Naive thymus-derived CD4-positive, alpha-beta T cell (primary cell): ENCODE measurements around the gene CNTN1. TPM values are rescaled to one million over a fixed set of nuclear protein-coding genes. Genes with fewer than 3 reads are reported as not detected.
A peak's percentile ranks its signal among the peaks of the same experiment; 100 is the strongest.

Source experiments
- ATAC-seq: fragments of 150-1000 bp; cut with Tn5 transposase; 2 replicates; pipeline ENCODE4 v1.10.0; 2021; ENCODE audit warnings: mild to moderate bottlenecking, moderate library complexity
- CTCF ChIA-PET: fragments of 350-600 bp; sonication (Branson Sonifier 250); formaldehyde crosslinking; loops from one replicate; lab custom pipeline; 2021; ENCODE audit warnings: antibody characterized with exemption; lab: Charles Lee
- POLR2A ChIA-PET: fragments of 350-600 bp; sonication (Branson Sonifier 250); formaldehyde crosslinking; loops from one replicate; lab custom pipeline; 2021; ENCODE audit warnings: antibody characterized with exemption, inconsistent platforms; lab: Charles Lee
- DNase-seq, 9 donors: peaks; one replicate each; pipeline versions ENCODE4 v3.0.0 to v3.0.0-alpha.2; 2020 to 2022; ENCODE audit warnings: mixed read lengths in 1 of 9
- H3K27ac ChIP-seq: one replicate; pipeline ENCODE4 v1.7.0; 2013; ENCODE audit warnings: mild to moderate bottlenecking, low read depth, low read length, moderate library complexity
- H3K27me3 ChIP-seq, 2 donors: one replicate each; pipeline ENCODE4 v1.7.0; 2013; ENCODE audit warnings: low read length in 2 of 2, mild to moderate bottlenecking in 2 of 2, moderate library complexity in 2 of 2; ENCODE audit not compliant: control insufficient read depth in 2 of 2, insufficient read depth in 2 of 2
- H3K36me3 ChIP-seq, 3 experiments: 1 replicate in 2 of 3; 2 replicates in 1 of 3; pipeline ENCODE4 v1.7.0; 2013; ENCODE audit warnings: low read length in 3 of 3, mild to moderate bottlenecking in 3 of 3, moderate library complexity in 1 of 3; ENCODE audit not compliant: insufficient read depth in 3 of 3, control insufficient read depth in 2 of 3
- H3K4me1 ChIP-seq, 2 donors: one replicate each; pipeline ENCODE4 v1.7.0; 2013; ENCODE audit warnings: low read length in 2 of 2, mild to moderate bottlenecking in 2 of 2, moderate library complexity in 1 of 2; ENCODE audit not compliant: control insufficient read depth in 2 of 2, insufficient read depth in 2 of 2
- H3K4me3 ChIP-seq: 2 replicates; pipeline ENCODE4 v1.7.0; 2013; ENCODE audit warnings: mild to moderate bottlenecking, low read length
- H3K9me3 ChIP-seq, 3 experiments: 1 replicate in 2 of 3; 2 replicates in 1 of 3; pipeline ENCODE4 v1.7.0; 2013; ENCODE audit warnings: low read length in 3 of 3; ENCODE audit not compliant: control insufficient read depth in 2 of 3
- H3K27ac Mint-ChIP-seq, 9 donors: one replicate each; pipeline ENCODE4 v1.8.0; 2020 to 2022; ENCODE audit warnings: mixed read lengths in 9 of 9, mild to moderate bottlenecking in 8 of 9, moderate library complexity in 5 of 9, inconsistent platforms in 2 of 9
- H3K27me3 Mint-ChIP-seq, 5 donors: one replicate each; pipeline ENCODE4 v1.8.0; 2021 to 2022; ENCODE audit warnings: mixed read lengths in 5 of 5, mild to moderate bottlenecking in 1 of 5
- H3K36me3 Mint-ChIP-seq, 5 donors: one replicate each; pipeline ENCODE4 v1.8.0; 2020 to 2022; ENCODE audit warnings: mixed read lengths in 5 of 5, mild to moderate bottlenecking in 3 of 5, inconsistent platforms in 1 of 5
- H3K4me1 Mint-ChIP-seq, 7 donors: one replicate each; pipeline ENCODE4 v1.8.0; 2020 to 2022; ENCODE audit warnings: mixed read lengths in 7 of 7, mild to moderate bottlenecking in 3 of 7, inconsistent platforms in 1 of 7
- H3K4me3 Mint-ChIP-seq, 10 donors: one replicate each; pipeline ENCODE4 v1.8.0; 2020 to 2022; ENCODE audit warnings: mild to moderate bottlenecking in 10 of 10, mixed read lengths in 10 of 10, moderate library complexity in 6 of 10, inconsistent platforms in 2 of 10
- H3K9me3 Mint-ChIP-seq, 11 donors: one replicate each; pipeline ENCODE4 v1.8.0; 2020 to 2022; ENCODE audit warnings: mixed read lengths in 11 of 11, mild to moderate bottlenecking in 4 of 11, inconsistent platforms in 1 of 11, moderate library complexity in 1 of 11
- intact Hi-C, 2 donors: fragments of 100-400 bp; cut with micrococcal nuclease; formaldehyde crosslinking; loops; one replicate each; pipeline ENCODE4 v1.15.1; 2023
- polyA plus RNA-seq, 2 donors: library from polyadenylated mRNA; unstranded; fragments of 300-500 nt; fragmentation: Illumina TruSeq; gene quantifications; one replicate each; pipeline ENCODE4 v1.2.3, GENCODE V29; 2021
- total RNA-seq, 6 experiments: library from RNA in 5 of 6; stranded (reverse) in 5 of 6; gene quantifications; 1 replicate in 5 of 6; 2 replicates in 1 of 6; pipeline ENCODE4 v1.2.3 and lab custom pipeline; 2021 to 2026

Gene CNTN1
- not detected for total RNA-seq
- polyA plus RNA-seq: not detected
- total RNA-seq (lab: John Stamatoyannopoulos, UW): 6.9 reads per million, percentile 29 among the genes with 10 or more reads in this experiment

- H3K27ac ChIP-seq: no peak within 1 kb of the TSS
- H3K4me3 ChIP-seq: no peak within 1 kb of the TSS
- peaks cover 26 to 41% (median 35%) of the 10 kb centered on the region in 5 donors for H3K27me3 Mint-ChIP-seq
- H3K4me1 ChIP-seq: no peaks in the 10 kb centered on the region
- no peak within 1 kb of the TSS for H3K4me3 Mint-ChIP-seq
- CTCF ChIA-PET: no interaction called here
- H3K27me3 ChIP-seq: no peaks in the 10 kb centered on the region
- H3K36me3 ChIP-seq: no peaks in the 10 kb centered on the region
- POLR2A ChIA-PET: no interaction called here
- no peak for ATAC-seq
- H3K4me1 Mint-ChIP-seq: no peaks in the 10 kb centered on the region
- H3K9me3 ChIP-seq: no peaks in the 10 kb centered on the region
- no peak within 1 kb of the TSS for H3K27ac Mint-ChIP-seq
- H3K9me3 Mint-ChIP-seq: peaks cover 0 to 6% (median 0%) of the 10 kb centered on the region in 11 donors
- H3K36me3 Mint-ChIP-seq: no peaks in the 10 kb centered on the region
- DNase-seq: no peak
- intact Hi-C loops: no loop called here
These were observed at the start of gene CNTN1 for GRCh38 chr12:40691913-40692764. TSS of gene CNTN1 (plus strand) at chr12:40692439.

- Mint-ChIP-seq H3K4me3 (no peak overlapping the region), H3K27ac (no peak overlapping the region), H3K36me3 (no peaks in the 10 kb centered on the region), H3K27me3 (no peaks in the 10 kb centered on the region), H3K4me1 (no peaks in the 10 kb centered on the region), H3K9me3 (peaks cover 0 to 28% (median 12%) of the 10 kb centered on the region in 11 donors)
- CTCF ChIA-PET: no interaction called here
- no peak overlapping the region for H3K4me3 ChIP-seq
- intact Hi-C loops: no loop called here
- ATAC-seq (no peak), DNase-seq (no peak)
- no peaks in the 10 kb centered on the region for H3K27me3 ChIP-seq
- H3K36me3 ChIP-seq: no peaks in the 10 kb centered on the region
- H3K9me3 ChIP-seq: no peaks in the 10 kb centered on the region
- H3K27ac ChIP-seq: no peak overlapping the region
- H3K4me1 ChIP-seq: no peaks in the 10 kb centered on the region
- POLR2A ChIA-PET: no interaction called here
These were observed 48.7 kb upstream of the CNTN1 start for GRCh38 chr12:40643506-40643905.

- no peaks in the 10 kb centered on the region for H3K27me3 ChIP-seq
- DNase-seq: no peak
- no peak for ATAC-seq
- Mint-ChIP-seq H3K36me3 (no peaks in the 10 kb centered on the region), H3K9me3 (peaks cover 0 to 26% (median 12%) of the 10 kb centered on the region in 11 donors), H3K4me1 (no peaks in the 10 kb centered on the region), H3K4me3 (no peak overlapping the region), H3K27ac (no peak overlapping the region), H3K27me3 (no peaks in the 10 kb centered on the region)
- no peaks in the 10 kb centered on the region for H3K9me3 ChIP-seq
- ChIA-PET POLR2A (no interaction called here), CTCF (no interaction called here)
- H3K27ac ChIP-seq: no peak overlapping the region
- intact Hi-C loops: no loop called here
- H3K4me1 ChIP-seq: no peaks in the 10 kb centered on the region
- H3K4me3 ChIP-seq: no peak overlapping the region
- H3K36me3 ChIP-seq: no peaks in the 10 kb centered on the region
These were observed 48.3 kb upstream of the CNTN1 start for GRCh38 chr12:40643976-40644375.

DNA sequence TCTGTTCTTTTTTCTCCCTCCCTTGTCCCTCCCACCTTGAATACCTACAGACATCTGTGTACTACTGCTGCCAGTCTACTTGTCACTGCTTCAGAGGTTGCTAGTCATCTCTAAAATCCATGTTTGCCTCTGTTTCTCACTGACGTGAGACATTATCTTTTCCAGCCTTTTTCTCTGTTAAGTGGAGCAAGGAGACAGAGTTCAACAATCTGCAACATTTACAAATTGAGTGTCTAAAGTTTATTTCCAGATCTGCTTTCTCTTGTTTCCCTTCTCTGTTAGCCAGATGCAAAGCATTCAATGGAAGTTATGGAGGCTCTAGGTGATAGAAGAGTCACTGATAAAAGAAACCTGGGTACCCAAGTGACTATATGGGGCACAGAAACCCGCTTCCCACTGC, 47.5 kb upstream of the CNTN1 start:
- Histone ChIP-seq H3K4me3 (no peak overlapping the region), H3K4me1 (no peaks in the 10 kb centered on the region), H3K9me3 (no peaks in the 10 kb centered on the region), H3K27me3 (no peaks in the 10 kb centered on the region), H3K36me3 (no peaks in the 10 kb centered on the region), H3K27ac (no peak overlapping the region)
- no peak for DNase-seq
- Mint-ChIP-seq H3K27ac (no peak overlapping the region), H3K4me3 (no peak overlapping the region), H3K27me3 (no peaks in the 10 kb centered on the region), H3K9me3 (peaks cover 0 to 20% (median 12%) of the 10 kb centered on the region in 11 donors), H3K4me1 (no peaks in the 10 kb centered on the region), H3K36me3 (no peaks in the 10 kb centered on the region)
- ChIA-PET CTCF (no interaction called here), POLR2A (no interaction called here)
- intact Hi-C loops: no loop called here
- no peak for ATAC-seq

DNA sequence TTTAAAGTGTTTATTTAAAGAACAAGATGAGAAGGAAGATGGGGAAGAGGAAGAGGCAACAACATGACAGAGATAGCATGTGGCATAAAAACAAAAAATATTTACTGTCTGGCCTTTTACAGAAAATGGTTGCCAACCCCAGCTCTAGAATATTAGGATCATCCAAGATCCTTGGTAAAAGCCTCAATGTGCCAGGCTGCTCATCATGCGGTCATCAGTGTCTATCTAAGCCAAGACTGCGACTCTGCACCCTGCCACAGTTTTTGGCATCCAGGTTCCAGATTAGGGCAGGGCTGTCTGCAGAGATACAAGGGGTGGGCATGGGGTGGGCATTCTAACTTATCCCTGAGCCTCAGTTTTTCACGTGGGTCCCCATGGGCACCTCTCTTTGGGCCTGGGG, 46.9 kb upstream of the CNTN1 start:
- CTCF ChIA-PET: no interaction called here
- peaks cover 0 to 16% (median 9%) of the 10 kb centered on the region in 11 donors for H3K9me3 Mint-ChIP-seq

DNA sequence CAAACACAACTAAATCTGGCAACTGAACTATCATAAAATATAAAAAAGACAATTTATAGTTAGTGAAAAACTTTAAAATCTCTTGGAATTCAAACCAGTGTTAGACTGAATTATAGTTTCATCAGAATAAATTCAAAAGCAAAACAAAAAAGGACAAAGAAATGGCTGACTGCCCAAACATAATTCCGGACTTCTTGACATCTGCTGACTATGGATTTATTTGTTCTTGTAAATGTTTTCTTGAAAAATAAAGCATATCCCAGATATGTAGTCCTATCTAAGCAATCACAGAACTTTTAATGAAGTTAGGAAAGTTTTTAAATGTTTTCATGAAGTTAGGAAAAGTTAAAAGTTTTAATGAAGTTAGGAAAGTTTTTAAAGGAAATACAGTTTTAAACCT, 45.8 kb upstream of the CNTN1 start:
- DNase-seq (no peak), ATAC-seq (no peak)
- Mint-ChIP-seq H3K4me3 (no peak overlapping the region), H3K9me3 (peaks cover 0 to 12% (median 6%) of the 10 kb centered on the region in 11 donors), H3K4me1 (no peaks in the 10 kb centered on the region), H3K36me3 (no peaks in the 10 kb centered on the region), H3K27ac (no peak overlapping the region), H3K27me3 (no peaks in the 10 kb centered on the region)
- intact Hi-C loops: no loop called here
- POLR2A ChIA-PET: no interaction called here
- H3K4me3 ChIP-seq: no peak overlapping the region
- H3K27ac ChIP-seq: no peak overlapping the region
- CTCF ChIA-PET: no interaction called here
- no peaks in the 10 kb centered on the region for H3K36me3 ChIP-seq
- no peaks in the 10 kb centered on the region for H3K27me3 ChIP-seq
- no peaks in the 10 kb centered on the region for H3K4me1 ChIP-seq
- H3K9me3 ChIP-seq: no peaks in the 10 kb centered on the region

More for the DNA sequence above, 46.9 kb upstream of the CNTN1 start:
- Histone ChIP-seq H3K36me3 (no peaks in the 10 kb centered on the region), H3K4me3 (no peak overlapping the region), H3K4me1 (no peaks in the 10 kb centered on the region), H3K27me3 (no peaks in the 10 kb centered on the region), H3K27ac (no peak overlapping the region), H3K9me3 (no peaks in the 10 kb centered on the region)
- H3K27ac Mint-ChIP-seq: no peak overlapping the region
- no peak overlapping the region for H3K4me3 Mint-ChIP-seq
- intact Hi-C loops: no loop called here
- H3K4me1 Mint-ChIP-seq: no peaks in the 10 kb centered on the region
- H3K27me3 Mint-ChIP-seq: no peaks in the 10 kb centered on the region
- DNase-seq (no peak), ATAC-seq (no peak)
- POLR2A ChIA-PET: no interaction called here
- no peaks in the 10 kb centered on the region for H3K36me3 Mint-ChIP-seq

- Histone ChIP-seq H3K27ac (no peak overlapping the region), H3K27me3 (no peaks in the 10 kb centered on the region), H3K36me3 (no peaks in the 10 kb centered on the region), H3K4me3 (no peak overlapping the region), H3K4me1 (no peaks in the 10 kb centered on the region), H3K9me3 (peaks cover 0 to under 1% (median 0%) of the 10 kb centered on the region in 3 experiments)
- Mint-ChIP-seq H3K4me3 (no peak overlapping the region), H3K4me1 (no peaks in the 10 kb centered on the region), H3K27me3 (no peaks in the 10 kb centered on the region), H3K27ac (no peak overlapping the region), H3K9me3 (peaks cover 0 to 8% (median 2%) of the 10 kb centered on the region in 11 donors), H3K36me3 (no peaks in the 10 kb centered on the region)
- intact Hi-C loops: no loop called here
- POLR2A ChIA-PET: no interaction called here
- DNase-seq: no peak
- ATAC-seq: no peak
- CTCF ChIA-PET: no interaction called here
These were observed 45.3 kb upstream of the CNTN1 start for GRCh38 chr12:40646911-40647310.
